GM06990 (cell line): ENCODE measurements around the gene TNS1.

Experiments used
- DNase-seq: peaks from one replicate; pipeline ENCODE4 v3.0.0-alpha.2; 2011; ENCODE audit not compliant: insufficient read length; ENCODE audit errors: extremely low read depth
- H3K27me3 ChIP-seq: replicated peaks from 2 replicates; pipeline ENCODE4 v1.6.0; 2011; ENCODE audit warnings: low read length; ENCODE audit not compliant: control insufficient read depth, insufficient read depth
- H3K36me3 ChIP-seq: 2 replicates; pipeline ENCODE4 v1.5.1; 2011; ENCODE audit warnings: low read length; ENCODE audit not compliant: control insufficient read depth, insufficient read depth
- H3K4me3 ChIP-seq: replicated peaks from 2 replicates; pipeline ENCODE4 v1.5.1; 2011; ENCODE audit warnings: low read depth, mild to moderate bottlenecking, control low read depth, low read length
- CTCF ChIP-seq: IDR thresholded peaks from 2 replicates; pipeline ENCODE4 v1.5.1; 2011; ENCODE audit warnings: low read length, control low read depth, mild to moderate bottlenecking, inconsistent platforms; ENCODE audit not compliant: insufficient read depth, poor library complexity, severe bottlenecking

TNS1 gene

GRCh38 chr2:217920879-217921603 lies 81.8 kb downstream of the TNS1 start:
- TF ChIP-seq CTCF: no peak
- Histone ChIP-seq H3K4me3 (no peak overlapping the region), H3K36me3 (no peaks in the 10 kb centered on the region), H3K27me3 (peaks cover 3% of the 10 kb centered on the region)
- DNase-seq: no peak

- Histone ChIP-seq H3K4me3 (no peak overlapping the region), H3K27me3 (peaks cover 3% of the 10 kb centered on the region), H3K36me3 (no peaks in the 10 kb centered on the region)
- DNase-seq: no peak
- TF ChIP-seq CTCF: no peak
Measured at GRCh38 chr2:217919781-217920351, 82.9 kb downstream of the TNS1 start.

- DNase-seq: no peak
- H3K36me3 ChIP-seq: no peaks in the 10 kb centered on the region
- no peak for TF ChIP-seq CTCF
- peaks cover 3% of the 10 kb centered on the region for H3K27me3 ChIP-seq
- H3K4me3 ChIP-seq: no peak overlapping the region
Measured at GRCh38 chr2:217919204-217919603, 83.6 kb downstream of the TNS1 start.

GRCh38 chr2:217918308-217919024 lies 84.3 kb downstream of the TNS1 start:
- Histone ChIP-seq H3K27me3 (no peaks in the 10 kb centered on the region; the same call in 1 of the 2 replicates), H3K36me3 (no peaks in the 10 kb centered on the region), H3K4me3 (no peak overlapping the region)
- DNase-seq: no peak
- peak; percentile 13 for TF ChIP-seq CTCF

GRCh38 chr2:217916504-217917254 lies 86.1 kb downstream of the TNS1 start:
- TF ChIP-seq CTCF: no peak
- H3K27me3 ChIP-seq: no peaks in the 10 kb centered on the region; the same call in 1 of the 2 replicates
- DNase-seq: no peak
- no peaks in the 10 kb centered on the region for H3K36me3 ChIP-seq
- no peak overlapping the region for H3K4me3 ChIP-seq
